ENCODE results near the gene ITCH.

The ITCH gene

GRCh38 chr20:34532756-34533155, 169.7 kb downstream of the ITCH start:
- no peak overlapping the region for H2AFZ ChIP-seq (ENCODE audit: insufficient read depth, low read length, poor library complexity)
- no peak overlapping the region for H3K4me3 ChIP-seq (ENCODE audit: low read depth, low read length)
- no peaks in the 10 kb centered on the region for H3K79me2 ChIP-seq (ENCODE audit: control insufficient read depth, insufficient read depth, low read length, poor library complexity)
- peaks cover 2% of the 10 kb centered on the region for H3K9me3 ChIP-seq (ENCODE audit: insufficient read depth, low read depth, low read length)
- H3K27me3 ChIP-seq (ENCODE audit: insufficient read depth, low read length) = no peaks in the 10 kb centered on the region
- no peaks in the 10 kb centered on the region for H3K4me1 ChIP-seq (ENCODE audit: control insufficient read depth in 1 of 2, insufficient read depth in 2 of 2, low read length in 2 of 2)
- no CpG with 5 or more reads among the region's 7 CpGs for WGBS (ENCODE audit: extremely low coverage, insufficient coverage, insufficient read length)
- H3K79me1 ChIP-seq (ENCODE audit: low read length) = no peaks in the 10 kb centered on the region
- H3K36me3 ChIP-seq (ENCODE audit: control insufficient read depth in 1 of 2, insufficient read depth in 2 of 2, low read length in 2 of 2) = peaks cover 76 to 79% of the 10 kb centered on the region in 2 experiments
- H3K14ac ChIP-seq (ENCODE audit: low read length) = no peak overlapping the region
- H3K4me2 ChIP-seq (ENCODE audit: low read length) = no peak overlapping the region
- H3K9ac ChIP-seq (ENCODE audit: low read length) = no peak overlapping the region
- DNase-seq = no peak
- H3K23ac ChIP-seq (ENCODE audit: low read length) = no peak overlapping the region
- no peak overlapping the region for H3K4ac ChIP-seq (ENCODE audit: low read depth, low read length)
- H4K91ac ChIP-seq (ENCODE audit: low read depth, low read length) = no peak overlapping the region
- H4K12ac ChIP-seq (ENCODE audit: low read depth, low read length) = no peak overlapping the region
- H3K18ac ChIP-seq (ENCODE audit: low read length) = no peak overlapping the region
- H2BK5ac ChIP-seq (ENCODE audit: low read depth, low read length, poor library complexity) = no peak overlapping the region
- no peak overlapping the region for H2BK120ac ChIP-seq (ENCODE audit: insufficient read depth, low read length, poor library complexity)
- H4K8ac ChIP-seq (ENCODE audit: low read depth, low read length) = no peak overlapping the region
- no peak overlapping the region for H2BK12ac ChIP-seq (ENCODE audit: low read length)
- H3K27ac ChIP-seq (ENCODE audit: low read depth, low read length) = no peak overlapping the region
- no peak overlapping the region for H2AK5ac ChIP-seq (ENCODE audit: low read length)

GRCh38 chr20:34534391-34535165, 171.5 kb downstream of the ITCH start:
- H3K23ac ChIP-seq (ENCODE audit: low read length) = no peak overlapping the region
- H4K91ac ChIP-seq (ENCODE audit: low read depth, low read length) = no peak overlapping the region
- H3K27me3 ChIP-seq (ENCODE audit: insufficient read depth, low read length) = no peaks in the 10 kb centered on the region
- no CpG with 5 or more reads among the region's 15 CpGs for WGBS (ENCODE audit: extremely low coverage, insufficient coverage, insufficient read length)
- no peak overlapping the region for H4K12ac ChIP-seq (ENCODE audit: low read depth, low read length)
- no peaks in the 10 kb centered on the region for H3K79me1 ChIP-seq (ENCODE audit: low read length)
- no peaks in the 10 kb centered on the region for H3K79me2 ChIP-seq (ENCODE audit: control insufficient read depth, insufficient read depth, low read length, poor library complexity)
- H2BK5ac ChIP-seq (ENCODE audit: low read depth, low read length, poor library complexity) = no peak overlapping the region
- H3K27ac ChIP-seq (ENCODE audit: low read depth, low read length) = no peak overlapping the region
- H3K4me3 ChIP-seq (ENCODE audit: low read depth, low read length) = no peak overlapping the region
- H3K4me1 ChIP-seq (ENCODE audit: control insufficient read depth in 1 of 2, insufficient read depth in 2 of 2, low read length in 2 of 2) = no peaks in the 10 kb centered on the region
- H3K9ac ChIP-seq (ENCODE audit: low read length) = no peak overlapping the region
- no peak overlapping the region for H3K18ac ChIP-seq (ENCODE audit: low read length)
- H3K9me3 ChIP-seq (ENCODE audit: insufficient read depth, low read depth, low read length) = peaks cover 2% of the 10 kb centered on the region
- H3K4me2 ChIP-seq (ENCODE audit: low read length) = no peak overlapping the region
- peaks cover 71 to 74% of the 10 kb centered on the region in 2 experiments for H3K36me3 ChIP-seq (ENCODE audit: control insufficient read depth in 1 of 2, insufficient read depth in 2 of 2, low read length in 2 of 2)
- no peak overlapping the region for H2BK120ac ChIP-seq (ENCODE audit: insufficient read depth, low read length, poor library complexity)
- no peak overlapping the region for H2AK5ac ChIP-seq (ENCODE audit: low read length)
- no peak overlapping the region for H4K8ac ChIP-seq (ENCODE audit: low read depth, low read length)
- DNase-seq = no peak
- H2AFZ ChIP-seq (ENCODE audit: insufficient read depth, low read length, poor library complexity) = no peak overlapping the region
- no peak overlapping the region for H2BK12ac ChIP-seq (ENCODE audit: low read length)
- no peak overlapping the region for H3K4ac ChIP-seq (ENCODE audit: low read depth, low read length)
- H3K14ac ChIP-seq (ENCODE audit: low read length) = no peak overlapping the region

- Histone ChIP-seq H3K23ac (ENCODE audit: low read length) (no peak overlapping the region), H3K4me3 (ENCODE audit: low read depth, low read length) (no peak overlapping the region), H4K8ac (ENCODE audit: low read depth, low read length) (no peak overlapping the region), H2AK5ac (ENCODE audit: low read length) (no peak overlapping the region), H3K9ac (ENCODE audit: low read length) (no peak overlapping the region), H3K14ac (ENCODE audit: low read length) (no peak overlapping the region), H4K12ac (ENCODE audit: low read depth, low read length) (no peak overlapping the region), H2BK12ac (ENCODE audit: low read length) (no peak overlapping the region), H3K27me3 (ENCODE audit: insufficient read depth, low read length) (no peaks in the 10 kb centered on the region), H2BK5ac (ENCODE audit: low read depth, low read length, poor library complexity) (no peak overlapping the region), H3K36me3 (ENCODE audit: control insufficient read depth in 1 of 2, insufficient read depth in 2 of 2, low read length in 2 of 2) (peaks cover 71 to 73% of the 10 kb centered on the region in 2 experiments), H3K27ac (ENCODE audit: low read depth, low read length) (no peak overlapping the region), H3K79me1 (ENCODE audit: low read length) (no peaks in the 10 kb centered on the region), H2BK120ac (ENCODE audit: insufficient read depth, low read length, poor library complexity) (no peak overlapping the region), H3K4ac (ENCODE audit: low read depth, low read length) (no peak overlapping the region), H3K4me2 (ENCODE audit: low read length) (no peak overlapping the region), H3K79me2 (ENCODE audit: control insufficient read depth, insufficient read depth, low read length, poor library complexity) (no peaks in the 10 kb centered on the region), H2AFZ (ENCODE audit: insufficient read depth, low read length, poor library complexity) (no peak overlapping the region), H3K4me1 (ENCODE audit: control insufficient read depth in 1 of 2, insufficient read depth in 2 of 2, low read length in 2 of 2) (no peaks in the 10 kb centered on the region), H3K9me3 (ENCODE audit: insufficient read depth, low read depth, low read length) (peaks cover 1% of the 10 kb centered on the region), H4K91ac (ENCODE audit: low read depth, low read length) (no peak overlapping the region), H3K18ac (ENCODE audit: low read length) (no peak overlapping the region)
- DNase-seq = no peak
- WGBS (ENCODE audit: extremely low coverage, insufficient coverage, insufficient read length) = no CpG with 5 or more reads among the region's 15 CpGs
These were observed 172.3 kb downstream of the ITCH start for GRCh38 chr20:34535301-34535840.

DNA sequence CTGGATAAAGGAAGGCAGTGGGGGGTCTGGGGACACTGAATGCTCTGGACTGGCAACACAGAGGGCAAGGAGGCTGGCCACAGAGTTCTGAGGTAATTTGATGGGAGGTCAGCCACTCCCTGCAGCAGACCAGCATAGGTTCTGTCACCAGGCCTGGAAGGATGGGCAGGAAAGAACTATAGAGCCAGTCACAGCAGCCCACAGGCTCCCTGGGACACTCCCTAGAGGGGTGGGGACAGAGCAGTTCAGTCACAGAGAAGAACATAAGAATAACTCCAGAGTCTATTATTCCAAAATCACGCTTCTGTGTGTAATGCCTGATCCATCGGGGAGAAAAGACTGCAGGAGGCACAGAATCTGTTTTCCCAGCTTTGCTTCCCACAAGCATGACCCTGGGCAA, 172.8 kb downstream of the ITCH start:
- no peak for DNase-seq
- Histone ChIP-seq H4K8ac (ENCODE audit: low read depth, low read length) (no peak overlapping the region), H3K36me3 (ENCODE audit: control insufficient read depth in 1 of 2, insufficient read depth in 2 of 2, low read length in 2 of 2) (peaks cover 71 to 73% of the 10 kb centered on the region in 2 experiments), H4K91ac (ENCODE audit: low read depth, low read length) (no peak overlapping the region), H2BK5ac (ENCODE audit: low read depth, low read length, poor library complexity) (no peak overlapping the region), H3K4me2 (ENCODE audit: low read length) (no peak overlapping the region), H3K23ac (ENCODE audit: low read length) (no peak overlapping the region), H4K12ac (ENCODE audit: low read depth, low read length) (no peak overlapping the region), H2BK12ac (ENCODE audit: low read length) (no peak overlapping the region), H3K4ac (ENCODE audit: low read depth, low read length) (no peak overlapping the region), H2BK120ac (ENCODE audit: insufficient read depth, low read length, poor library complexity) (no peak overlapping the region), H3K79me1 (ENCODE audit: low read length) (no peaks in the 10 kb centered on the region), H3K14ac (ENCODE audit: low read length) (no peak overlapping the region), H3K9me3 (ENCODE audit: insufficient read depth, low read depth, low read length) (no peaks in the 10 kb centered on the region), H3K4me1 (ENCODE audit: control insufficient read depth in 1 of 2, insufficient read depth in 2 of 2, low read length in 2 of 2) (no peaks in the 10 kb centered on the region), H3K18ac (ENCODE audit: low read length) (no peak overlapping the region), H3K27me3 (ENCODE audit: insufficient read depth, low read length) (no peaks in the 10 kb centered on the region), H3K27ac (ENCODE audit: low read depth, low read length) (no peak overlapping the region), H3K4me3 (ENCODE audit: low read depth, low read length) (no peak overlapping the region), H3K9ac (ENCODE audit: low read length) (no peak overlapping the region), H3K79me2 (ENCODE audit: control insufficient read depth, insufficient read depth, low read length, poor library complexity) (no peaks in the 10 kb centered on the region), H2AFZ (ENCODE audit: insufficient read depth, low read length, poor library complexity) (no peak overlapping the region), H2AK5ac (ENCODE audit: low read length) (no peak overlapping the region)
- WGBS (ENCODE audit: extremely low coverage, insufficient coverage, insufficient read length) = no CpG with 5 or more reads among the region's 2 CpGs
